Activated T-helper 1 cell treated with Interleukin-2 at 50 U/mL for 16 hours (primary cell): Measurements from ENCODE around the gene NRN1L.
"Not testable (repeated sequence)": the region's sequence is repeated elsewhere in the genome, so short reads cannot be mapped to it uniquely, and the experiment has no call there.

ENCODE experiments used
- DNase-seq: peaks from one replicate; pipeline ENCODE4 v3.0.0-alpha.2; 2020; ENCODE audit warnings: low read depth

The NRN1L gene

GRCh38 chr16:67860589-67861398, 23.9 kb upstream of the NRN1L start:
- DNase-seq, result no peak

GRCh38 chr16:67861877-67862276, 22.8 kb upstream of the NRN1L start:
- no peak for DNase-seq

- DNase-seq, result no peak
These were observed 21.8 kb upstream of the NRN1L start for GRCh38 chr16:67862623-67863583.

GRCh38 chr16:67864044-67864443, 20.6 kb upstream of the NRN1L start:
- not testable (repeated sequence) for DNase-seq

GRCh38 chr16:67864594-67864993, 20.1 kb upstream of the NRN1L start:
- DNase-seq, result no peak

GRCh38 chr16:67865318-67865717, 19.4 kb upstream of the NRN1L start:
- DNase-seq, result no peak

- DNase-seq, result no peak
These were observed 16.4 kb upstream of the NRN1L start for GRCh38 chr16:67868290-67868689.

GRCh38 chr16:67869653-67870052, 15.0 kb upstream of the NRN1L start:
- no peak for DNase-seq

- DNase-seq, result no peak
These were observed 13.4 kb upstream of the NRN1L start for GRCh38 chr16:67871256-67871655.

- no peak for DNase-seq
These were observed 12.5 kb upstream of the NRN1L start for GRCh38 chr16:67872131-67872630.

GRCh38 chr16:67872631-67873434, 11.9 kb upstream of the NRN1L start, which contains the start of gene EDC4:
Gene EDC4, plus strand, starts transcription at chr16:67873052. Its CDS starts 210 bp downstream, at chr16:67873262.
- DNase-seq, result peak; percentile 80

- no peak for DNase-seq
These were observed 11.0 kb upstream of the NRN1L start for GRCh38 chr16:67873435-67874370.

- no peak for DNase-seq
These were observed 10.3 kb upstream of the NRN1L start for GRCh38 chr16:67874372-67874771.

GRCh38 chr16:67877064-67877463, 7.6 kb upstream of the NRN1L start:
- no peak for DNase-seq

- no peak for DNase-seq
These were observed 6.5 kb upstream of the NRN1L start for GRCh38 chr16:67878232-67878631.

- no peak for DNase-seq
These were observed 5.8 kb upstream of the NRN1L start for GRCh38 chr16:67878846-67879245.

GRCh38 chr16:67879462-67879861, 5.2 kb upstream of the NRN1L start:
- no peak for DNase-seq

GRCh38 chr16:67879936-67880335, 4.7 kb upstream of the NRN1L start:
- no peak for DNase-seq

GRCh38 chr16:67880584-67880983, 4.1 kb upstream of the NRN1L start:
- no peak for DNase-seq

GRCh38 chr16:67881621-67882161, 3.0 kb upstream of the NRN1L start:
- DNase-seq, result no peak
